ENCODE measurements around the gene RARG.

DNA sequence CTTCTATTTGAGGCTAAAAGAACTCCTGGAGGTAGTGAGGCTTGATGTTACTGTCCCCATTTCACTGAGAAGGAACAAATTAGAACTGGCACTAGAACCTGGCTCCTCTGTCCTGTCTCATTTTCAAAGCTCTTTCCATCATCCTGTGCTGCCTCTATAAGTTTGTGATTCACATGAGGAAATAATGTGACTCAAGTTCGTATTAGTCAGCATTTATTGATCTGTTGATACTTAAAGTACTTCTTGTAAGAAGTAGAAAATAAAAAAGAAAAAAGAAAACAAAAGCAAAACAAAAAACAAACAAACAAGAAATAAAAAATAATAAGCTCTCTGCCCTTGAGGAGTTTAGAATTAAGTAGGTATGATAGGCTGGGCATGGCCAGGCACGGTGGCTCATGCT, 33.8 kb upstream of the RARG start:
- no peak for TF ChIP-seq POLR2AphosphoS5 (IDR thresholded peaks at IDR 0.05; ENCODE audit: low read depth, low read length)
- TF ChIP-seq TAF1 (IDR thresholded peaks at IDR 0.05; ENCODE audit: borderline replicate concordance, insufficient read depth, low read length) = no peak
- TF ChIP-seq, protein P1, sequence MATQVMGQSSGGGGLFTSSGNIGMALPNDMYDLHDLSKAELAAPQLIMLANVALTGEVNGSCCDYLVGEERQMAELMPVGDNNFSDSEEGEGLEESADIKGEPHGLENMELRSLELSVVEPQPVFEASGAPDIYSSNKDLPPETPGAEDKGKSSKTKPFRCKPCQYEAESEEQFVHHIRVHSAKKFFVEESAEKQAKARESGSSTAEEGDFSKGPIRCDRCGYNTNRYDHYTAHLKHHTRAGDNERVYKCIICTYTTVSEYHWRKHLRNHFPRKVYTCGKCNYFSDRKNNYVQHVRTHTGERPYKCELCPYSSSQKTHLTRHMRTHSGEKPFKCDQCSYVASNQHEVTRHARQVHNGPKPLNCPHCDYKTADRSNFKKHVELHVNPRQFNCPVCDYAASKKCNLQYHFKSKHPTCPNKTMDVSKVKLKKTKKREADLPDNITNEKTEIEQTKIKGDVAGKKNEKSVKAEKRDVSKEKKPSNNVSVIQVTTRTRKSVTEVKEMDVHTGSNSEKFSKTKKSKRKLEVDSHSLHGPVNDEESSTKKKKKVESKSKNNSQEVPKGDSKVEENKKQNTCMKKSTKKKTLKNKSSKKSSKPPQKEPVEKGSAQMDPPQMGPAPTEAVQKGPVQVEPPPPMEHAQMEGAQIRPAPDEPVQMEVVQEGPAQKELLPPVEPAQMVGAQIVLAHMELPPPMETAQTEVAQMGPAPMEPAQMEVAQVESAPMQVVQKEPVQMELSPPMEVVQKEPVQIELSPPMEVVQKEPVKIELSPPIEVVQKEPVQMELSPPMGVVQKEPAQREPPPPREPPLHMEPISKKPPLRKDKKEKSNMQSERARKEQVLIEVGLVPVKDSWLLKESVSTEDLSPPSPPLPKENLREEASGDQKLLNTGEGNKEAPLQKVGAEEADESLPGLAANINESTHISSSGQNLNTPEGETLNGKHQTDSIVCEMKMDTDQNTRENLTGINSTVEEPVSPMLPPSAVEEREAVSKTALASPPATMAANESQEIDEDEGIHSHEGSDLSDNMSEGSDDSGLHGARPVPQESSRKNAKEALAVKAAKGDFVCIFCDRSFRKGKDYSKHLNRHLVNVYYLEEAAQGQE (IDR thresholded peaks at IDR 0.05; ENCODE audit: insufficient read depth in 1 of 2, low read depth in 2 of 2, low read length in 2 of 2) = no peak

Measured in PFSK-1 (cell line).